Stimulated activated CD8-positive, alpha-beta memory T cell treated with anti-CD3 and anti-CD28 coated beads, Interleukin-15, amount 100 ng/mL, for 48 hours (primary cell): ENCODE measurements around the gene GOLGA8B.
"Not testable (repeated sequence)": the region's sequence is repeated elsewhere in the genome, so short reads cannot be mapped to it uniquely, and the experiment has no call there.

Experiments used
- DNase-seq, 2 donors: peaks; one replicate each; pipeline ENCODE4 v3.0.0-alpha.2; 2020; ENCODE audit warnings: low read depth in 2 of 2

Gene GOLGA8B

GRCh38 chr15:34583399-34584329 lies at the start of gene GOLGA8B:
Gene GOLGA8B, minus strand, starts transcription at chr15:34583651. Its CDS starts 47,739 bp downstream, at chr15:34535912.
- DNase-seq = peak; percentile 66 to 69

- DNase-seq = not testable (repeated sequence)
These were observed 49.7 kb upstream of the GOLGA8B start for GRCh38 chr15:34633165-34633564.

- no peak for DNase-seq
These were observed 45.2 kb upstream of the GOLGA8B start for GRCh38 chr15:34628577-34629152.

- DNase-seq = no peak
These were observed 41.6 kb upstream of the GOLGA8B start for GRCh38 chr15:34625007-34625406.

DNA sequence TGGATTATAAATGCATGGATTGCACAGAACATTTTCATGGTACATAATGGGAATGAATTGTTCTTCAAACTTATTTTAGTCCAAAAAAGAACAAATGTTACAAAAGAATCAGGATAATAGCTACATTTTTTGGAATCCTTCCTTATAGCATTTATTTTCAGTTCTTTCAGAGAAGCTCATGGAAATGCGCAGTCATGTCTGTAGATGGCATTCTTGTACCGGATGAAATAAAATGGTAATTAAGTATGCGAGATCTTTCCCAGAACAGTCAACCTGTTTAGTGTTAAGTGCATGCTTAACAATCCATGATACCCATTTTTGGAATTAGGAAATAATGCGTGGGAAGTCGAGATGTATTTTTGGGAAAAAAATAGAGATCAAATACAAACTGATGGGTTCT lies 38.2 kb upstream of the GOLGA8B start:
- DNase-seq = no peak

DNA sequence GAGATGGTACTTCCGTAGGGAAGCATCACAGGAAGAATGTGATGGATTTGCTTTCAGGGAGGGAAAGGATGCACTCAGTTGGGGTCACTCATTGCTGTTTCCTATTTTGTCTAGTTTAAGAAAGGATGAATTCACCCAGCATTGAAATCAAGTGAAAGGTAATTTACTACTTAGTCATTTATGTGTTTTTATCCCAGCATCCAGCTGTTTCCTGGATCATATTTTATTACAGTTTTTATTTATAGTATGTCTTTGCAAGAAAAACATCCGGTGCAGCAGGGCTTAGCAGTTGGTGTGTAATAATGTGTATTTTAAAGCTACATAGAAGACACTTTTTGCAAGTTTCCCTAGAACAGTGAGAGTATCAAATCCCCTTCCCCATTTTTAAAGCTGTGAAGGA lies 37.4 kb upstream of the GOLGA8B start:
- DNase-seq = no peak

DNA sequence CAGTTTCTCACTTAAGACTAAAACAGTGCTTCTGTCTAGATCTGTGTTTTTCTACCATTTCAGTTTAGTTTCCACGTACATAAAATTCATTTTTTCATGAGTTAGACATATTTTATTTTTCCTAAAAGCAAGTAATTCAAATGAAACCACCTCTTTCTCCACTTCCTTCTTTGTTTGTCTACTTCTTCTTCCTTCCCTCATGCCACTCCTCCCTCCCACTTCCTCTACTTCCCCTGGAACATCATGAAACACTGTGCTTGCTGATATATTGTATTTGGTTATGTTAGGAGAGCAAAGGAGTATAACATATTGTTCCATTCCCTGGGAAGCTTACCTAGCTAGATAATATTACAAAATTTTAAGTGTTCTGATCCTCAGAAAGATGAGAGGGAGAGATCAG lies 36.7 kb upstream of the GOLGA8B start:
- no peak for DNase-seq

- no peak for DNase-seq
These were observed 35.7 kb upstream of the GOLGA8B start for GRCh38 chr15:34619151-34619550.

DNA sequence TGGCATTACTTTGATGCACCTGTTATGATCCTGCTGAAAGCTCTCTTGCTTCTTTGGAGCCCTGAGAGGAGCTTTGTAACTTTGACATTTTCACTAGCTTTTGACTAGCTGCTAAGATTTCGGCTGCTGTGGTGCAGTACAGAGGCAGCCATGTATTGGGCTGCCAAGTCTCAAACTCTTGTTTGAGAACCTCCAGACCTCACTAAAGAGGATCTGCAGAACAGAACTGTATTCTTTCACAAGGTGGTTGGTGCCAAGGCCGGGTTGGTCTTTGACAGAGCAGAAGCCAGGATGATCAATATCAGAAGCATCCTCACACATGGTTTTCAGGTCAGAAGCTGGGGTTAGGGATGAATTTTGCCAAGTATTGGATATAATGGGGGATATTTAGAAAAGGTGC lies 34.6 kb upstream of the GOLGA8B start:
- DNase-seq = no peak

GRCh38 chr15:34616613-34617012 lies 33.2 kb upstream of the GOLGA8B start:
- DNase-seq = no peak

DNA sequence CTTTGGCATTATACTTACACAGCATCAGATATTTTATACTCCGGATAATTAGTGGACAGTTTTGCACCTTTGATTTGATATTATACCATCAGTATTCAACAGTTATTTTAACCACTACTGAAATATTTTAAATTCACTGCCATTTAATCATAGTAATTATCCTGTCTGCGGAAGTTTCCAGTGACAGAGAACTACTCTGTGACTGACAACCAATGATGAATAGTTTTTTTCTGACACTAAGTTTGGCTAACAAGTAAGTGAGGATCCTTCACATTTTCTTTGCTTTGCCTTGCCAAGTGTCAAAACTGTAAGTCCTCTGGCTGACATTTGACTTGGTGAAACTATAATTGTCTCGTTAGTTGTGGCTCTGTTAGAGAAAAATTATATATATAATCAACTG lies 30.5 kb upstream of the GOLGA8B start:
- no peak for DNase-seq

DNA sequence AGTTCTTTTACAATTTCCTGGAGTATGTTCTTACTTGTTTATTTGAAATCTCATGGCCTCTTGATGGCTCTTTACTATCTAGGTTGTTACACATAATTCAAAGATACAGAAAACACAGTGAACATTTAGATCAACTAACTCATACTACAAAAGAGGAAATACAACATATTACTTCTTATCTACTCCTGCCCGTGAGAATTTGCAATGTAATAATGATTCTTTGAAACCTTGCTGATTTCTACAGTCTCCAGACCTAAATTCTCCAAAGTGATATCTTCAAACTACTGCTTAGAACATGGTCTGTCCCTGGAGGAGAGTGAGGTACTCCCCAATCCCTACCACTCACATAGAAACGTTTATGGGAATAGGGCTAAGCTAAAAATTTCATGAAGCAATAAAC lies 29.9 kb upstream of the GOLGA8B start:
- DNase-seq = no peak

GRCh38 chr15:34610354-34610753 lies 26.9 kb upstream of the GOLGA8B start:
- DNase-seq = no peak

DNA sequence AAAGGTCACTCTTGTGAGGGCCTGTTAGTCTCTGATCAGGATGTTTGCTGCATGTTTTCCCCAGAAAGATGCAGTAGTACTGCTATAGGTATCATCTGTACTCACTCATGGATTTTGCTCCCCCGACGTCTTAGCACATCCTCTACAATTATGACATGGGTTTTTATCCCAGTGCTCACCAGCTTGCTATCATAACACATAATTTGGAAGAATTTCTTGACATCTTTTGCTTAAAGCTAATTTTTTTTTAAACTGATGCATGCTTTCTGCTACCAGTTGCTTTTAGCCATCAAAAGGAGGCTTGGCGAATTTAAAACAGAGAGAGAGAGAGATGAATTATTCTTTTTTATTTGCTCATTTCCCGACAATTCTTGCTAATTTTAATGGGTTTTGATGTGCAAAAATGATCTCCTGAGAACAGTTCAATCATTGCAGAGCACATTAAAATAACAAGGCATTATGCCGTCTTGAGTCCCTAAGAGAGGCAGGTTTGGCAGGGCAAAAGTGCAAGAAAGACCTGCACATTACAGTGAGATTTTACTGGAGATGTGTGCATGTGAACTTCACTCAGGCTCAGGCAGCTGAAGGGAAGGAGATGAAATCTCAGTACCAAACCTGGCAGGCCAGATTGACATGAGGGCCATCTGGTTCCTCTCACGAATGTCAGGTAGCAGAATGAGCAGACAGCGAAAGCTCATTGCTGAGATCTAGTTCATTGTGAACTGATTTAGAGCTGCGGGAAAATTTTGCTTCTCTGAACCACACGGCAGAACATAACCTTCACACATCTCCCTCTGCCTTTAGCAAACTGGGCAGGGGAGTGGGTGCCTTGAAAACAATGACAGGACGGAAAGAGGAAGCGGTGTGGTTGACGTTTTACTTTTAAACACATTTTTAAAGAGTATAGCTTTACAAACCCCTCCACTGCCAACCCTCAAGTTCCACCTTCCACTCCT lies 25.9 kb upstream of the GOLGA8B start:
- DNase-seq = no peak

DNA sequence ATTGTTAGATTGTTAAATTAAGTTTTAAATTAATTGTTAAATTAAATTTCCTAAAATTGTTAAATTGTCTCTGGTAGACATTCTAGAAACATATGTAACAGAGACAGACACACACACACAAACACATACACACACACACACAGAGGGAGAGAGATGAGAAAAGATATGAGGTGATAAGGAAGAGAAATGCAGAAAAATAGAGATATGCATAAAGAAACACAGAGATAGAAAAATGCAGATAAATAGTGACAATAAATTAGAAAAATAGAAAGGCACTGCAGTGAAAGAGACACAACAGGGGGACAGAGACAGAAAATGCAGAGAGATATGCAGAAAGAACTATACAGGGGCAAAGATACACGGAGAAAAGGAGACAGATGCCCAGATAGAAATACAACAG lies 25.1 kb upstream of the GOLGA8B start:
- no peak for DNase-seq

DNA sequence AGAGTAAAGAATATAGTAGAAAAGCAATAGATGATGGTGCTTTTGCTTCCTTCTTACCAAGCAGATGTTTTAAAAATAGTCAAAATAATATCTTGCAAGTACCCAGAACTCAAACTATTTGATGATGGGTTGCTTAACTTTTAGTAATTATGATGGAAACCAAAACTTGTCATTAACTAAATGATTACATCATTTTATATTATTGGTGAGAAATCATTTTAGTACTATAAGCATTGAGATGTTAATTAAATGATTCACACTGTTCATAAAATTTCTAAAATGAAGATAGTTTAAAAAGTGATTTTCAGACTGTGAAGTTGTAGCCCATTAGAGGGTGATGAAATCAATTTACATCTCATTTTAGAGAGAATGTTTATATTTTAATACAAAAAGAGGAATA lies 24.4 kb upstream of the GOLGA8B start:
- DNase-seq = no peak

GRCh38 chr15:34606545-34606944 lies 23.1 kb upstream of the GOLGA8B start:
- DNase-seq = no peak

- no peak for DNase-seq
These were observed 22.7 kb upstream of the GOLGA8B start for GRCh38 chr15:34606131-34606530.

DNA sequence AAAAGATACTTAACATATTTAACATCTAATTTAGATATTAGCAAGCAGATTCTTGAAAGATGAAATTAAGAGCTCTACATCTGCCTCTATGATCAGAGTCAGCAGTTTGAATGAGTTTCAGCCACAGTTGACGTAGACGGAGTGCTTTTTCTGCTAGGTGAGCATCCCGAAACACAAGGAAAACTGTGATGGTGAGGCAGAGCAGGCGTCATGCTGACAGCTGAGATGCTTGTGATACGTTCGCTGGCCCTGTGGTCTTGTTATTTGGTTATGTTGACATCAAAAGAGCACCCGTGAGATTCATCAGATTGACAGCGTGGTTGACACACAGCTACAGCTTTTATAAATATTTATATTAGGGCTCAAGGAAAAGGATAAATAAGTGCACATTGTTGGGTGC lies 19.6 kb upstream of the GOLGA8B start:
- DNase-seq = no peak

DNA sequence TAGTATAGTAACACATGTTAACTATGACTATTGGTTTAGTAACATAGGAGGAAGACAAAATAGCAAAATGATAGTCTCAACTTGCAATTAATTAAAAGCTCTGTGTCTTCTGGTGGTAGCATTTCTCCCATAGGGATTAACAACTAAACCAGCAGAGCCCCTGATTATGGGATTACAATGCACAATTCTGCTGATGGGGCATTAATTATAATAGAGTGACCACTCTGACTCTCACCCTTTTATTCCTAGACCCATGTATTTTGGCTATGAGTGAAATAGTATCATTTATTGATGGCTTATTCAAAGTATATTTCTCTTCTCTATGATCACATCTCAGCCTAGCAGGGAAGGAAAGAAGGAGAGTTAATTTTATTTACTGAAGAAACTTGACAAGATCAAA lies 17.5 kb upstream of the GOLGA8B start:
- DNase-seq = no peak

DNA sequence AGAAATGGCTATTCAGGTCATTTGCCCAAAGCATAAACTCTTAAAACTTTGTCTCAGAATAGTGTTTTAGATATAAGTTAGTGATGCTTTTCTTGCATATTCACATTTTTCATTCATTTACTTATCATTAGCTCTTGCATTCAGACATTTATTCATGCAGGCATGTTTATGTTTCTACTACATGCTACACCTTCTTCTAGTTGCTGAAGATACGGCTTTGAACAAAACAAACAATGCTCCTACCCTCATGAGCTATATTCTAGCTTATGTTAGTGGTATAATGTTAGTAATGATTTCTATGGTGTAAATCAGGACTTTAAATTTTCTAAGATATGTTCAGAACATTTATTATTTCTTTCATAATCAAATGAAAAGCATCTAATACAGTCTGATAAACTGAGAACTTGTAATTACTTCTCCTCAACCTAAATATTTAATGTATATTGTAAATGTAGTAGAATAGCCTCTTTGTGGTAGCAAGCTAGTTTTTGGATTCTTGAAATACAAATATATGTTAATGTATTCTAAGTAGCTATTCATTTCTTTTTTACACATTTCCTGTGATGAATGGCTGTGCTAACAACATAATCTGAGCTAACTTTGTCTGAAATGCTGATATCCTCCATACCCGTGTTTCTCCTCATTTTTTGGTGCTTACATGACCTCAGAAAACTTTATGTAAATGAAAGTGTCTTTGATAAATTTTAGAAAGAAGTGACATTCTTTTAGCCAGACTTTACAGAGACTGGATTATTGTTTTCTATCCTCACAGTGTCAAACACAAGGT lies 15.5 kb upstream of the GOLGA8B start:
- DNase-seq = no peak
